ENCODE results near the gene RBP2.

RBP2 gene

GRCh38 chr3:139518306-139518705 lies 42.0 kb upstream of the RBP2 start:
- no peak overlapping the region for H3K27ac ChIP-seq (ENCODE audit: insufficient read depth, low read depth, low read length, poor library complexity, severe bottlenecking)
- WGBS, 2 experiments: 86 to 88% methylated on average over 5 to 6 of the region's 6 CpGs

GRCh38 chr3:139517321-139518065 lies 41.2 kb upstream of the RBP2 start:
- 94 to 99% methylated on average over 5 of the region's 5 CpGs for WGBS, 2 experiments
- H3K27ac ChIP-seq (ENCODE audit: insufficient read depth, low read depth, low read length, poor library complexity, severe bottlenecking): no peak overlapping the region
- H3K4me3 ChIP-seq (ENCODE audit: insufficient read depth, low read depth, low read length): no peak overlapping the region
- no peaks in the 10 kb centered on the region for H3K27me3 ChIP-seq (ENCODE audit: control insufficient read depth, insufficient read depth, low read length, poor library complexity, severe bottlenecking)
- no peaks in the 10 kb centered on the region for H3K4me1 ChIP-seq (ENCODE audit: control insufficient read depth, insufficient read depth, low read length)
- H3K9me3 ChIP-seq (ENCODE audit: control insufficient read depth, low read length): no peaks in the 10 kb centered on the region
- H3K36me3 ChIP-seq (ENCODE audit: control insufficient read depth, insufficient read depth, low read length): no peaks in the 10 kb centered on the region

More at GRCh38 chr3:139518306-139518705, 42.0 kb upstream of the RBP2 start:
- Histone ChIP-seq H3K9me3 (ENCODE audit: control insufficient read depth, low read length) (no peaks in the 10 kb centered on the region), H3K27me3 (ENCODE audit: control insufficient read depth, insufficient read depth, low read length, poor library complexity, severe bottlenecking) (no peaks in the 10 kb centered on the region), H3K36me3 (ENCODE audit: control insufficient read depth, insufficient read depth, low read length) (no peaks in the 10 kb centered on the region), H3K4me3 (ENCODE audit: insufficient read depth, low read depth, low read length) (no peak overlapping the region), H3K4me1 (ENCODE audit: control insufficient read depth, insufficient read depth, low read length) (no peaks in the 10 kb centered on the region)

GRCh38 chr3:139514741-139515140 lies 38.4 kb upstream of the RBP2 start:
- WGBS, 2 experiments: 96 to 98% methylated on average over 4 of the region's 4 CpGs
- no peak overlapping the region for H3K27ac ChIP-seq (ENCODE audit: insufficient read depth, low read depth, low read length, poor library complexity, severe bottlenecking)
- H3K4me1 ChIP-seq (ENCODE audit: control insufficient read depth, insufficient read depth, low read length): no peaks in the 10 kb centered on the region
- no peaks in the 10 kb centered on the region for H3K27me3 ChIP-seq (ENCODE audit: control insufficient read depth, insufficient read depth, low read length, poor library complexity, severe bottlenecking)
- H3K36me3 ChIP-seq (ENCODE audit: control insufficient read depth, insufficient read depth, low read length): no peaks in the 10 kb centered on the region
- no peaks in the 10 kb centered on the region for H3K9me3 ChIP-seq (ENCODE audit: control insufficient read depth, low read length)
- no peak overlapping the region for H3K4me3 ChIP-seq (ENCODE audit: insufficient read depth, low read depth, low read length)

GRCh38 chr3:139509631-139510030 lies 33.3 kb upstream of the RBP2 start:
- no peak overlapping the region for H3K27ac ChIP-seq (ENCODE audit: insufficient read depth, low read depth, low read length, poor library complexity, severe bottlenecking)
- no peaks in the 10 kb centered on the region for H3K4me1 ChIP-seq (ENCODE audit: control insufficient read depth, insufficient read depth, low read length)
- no peaks in the 10 kb centered on the region for H3K9me3 ChIP-seq (ENCODE audit: control insufficient read depth, low read length)
- no peaks in the 10 kb centered on the region for H3K36me3 ChIP-seq (ENCODE audit: control insufficient read depth, insufficient read depth, low read length)
- no peak overlapping the region for H3K4me3 ChIP-seq (ENCODE audit: insufficient read depth, low read depth, low read length)
- H3K27me3 ChIP-seq (ENCODE audit: control insufficient read depth, insufficient read depth, low read length, poor library complexity, severe bottlenecking): no peaks in the 10 kb centered on the region
- WGBS, 2 experiments: 50 to 67% methylated on average over 1 of the region's 1 CpG

GRCh38 chr3:139506766-139507165 lies 30.4 kb upstream of the RBP2 start:
- Histone ChIP-seq H3K4me3 (ENCODE audit: insufficient read depth, low read depth, low read length) (no peak overlapping the region), H3K27me3 (ENCODE audit: control insufficient read depth, insufficient read depth, low read length, poor library complexity, severe bottlenecking) (no peaks in the 10 kb centered on the region), H3K4me1 (ENCODE audit: control insufficient read depth, insufficient read depth, low read length) (no peaks in the 10 kb centered on the region), H3K27ac (ENCODE audit: insufficient read depth, low read depth, low read length, poor library complexity, severe bottlenecking) (no peak overlapping the region), H3K36me3 (ENCODE audit: control insufficient read depth, insufficient read depth, low read length) (no peaks in the 10 kb centered on the region), H3K9me3 (ENCODE audit: control insufficient read depth, low read length) (no peaks in the 10 kb centered on the region)
- WGBS, 2 experiments: 55 to 69% methylated on average over 2 of the region's 2 CpGs

GRCh38 chr3:139505829-139506386 lies 29.6 kb upstream of the RBP2 start:
- no peak overlapping the region for H3K27ac ChIP-seq (ENCODE audit: insufficient read depth, low read depth, low read length, poor library complexity, severe bottlenecking)
- WGBS, 2 experiments: 95 to 96% methylated on average over 2 of the region's 2 CpGs
- H3K4me3 ChIP-seq (ENCODE audit: insufficient read depth, low read depth, low read length): no peak overlapping the region

GRCh38 chr3:139499536-139499935 lies 23.2 kb upstream of the RBP2 start:
- no peak overlapping the region for H3K4me3 ChIP-seq (ENCODE audit: insufficient read depth, low read depth, low read length)
- 75 to 84% methylated on average over 2 of the region's 2 CpGs for WGBS, 2 experiments
- no peaks in the 10 kb centered on the region for H3K9me3 ChIP-seq (ENCODE audit: control insufficient read depth, low read length)

More at GRCh38 chr3:139505829-139506386, 29.6 kb upstream of the RBP2 start:
- H3K9me3 ChIP-seq (ENCODE audit: control insufficient read depth, low read length): no peaks in the 10 kb centered on the region
- no peaks in the 10 kb centered on the region for H3K4me1 ChIP-seq (ENCODE audit: control insufficient read depth, insufficient read depth, low read length)
- H3K27me3 ChIP-seq (ENCODE audit: control insufficient read depth, insufficient read depth, low read length, poor library complexity, severe bottlenecking): no peaks in the 10 kb centered on the region
- no peaks in the 10 kb centered on the region for H3K36me3 ChIP-seq (ENCODE audit: control insufficient read depth, insufficient read depth, low read length)

GRCh38 chr3:139493826-139494385 lies 17.6 kb upstream of the RBP2 start:
- H3K9me3 ChIP-seq (ENCODE audit: control insufficient read depth, low read length): peaks cover 2% of the 10 kb centered on the region
- H3K36me3 ChIP-seq (ENCODE audit: control insufficient read depth, insufficient read depth, low read length): no peaks in the 10 kb centered on the region
- no peaks in the 10 kb centered on the region for H3K27me3 ChIP-seq (ENCODE audit: control insufficient read depth, insufficient read depth, low read length, poor library complexity, severe bottlenecking)
- H3K4me1 ChIP-seq (ENCODE audit: control insufficient read depth, insufficient read depth, low read length): no peaks in the 10 kb centered on the region
- 85 to 86% methylated on average over 6 of the region's 6 CpGs for WGBS, 2 experiments
- no peak overlapping the region for H3K4me3 ChIP-seq (ENCODE audit: insufficient read depth, low read depth, low read length)
- no peak overlapping the region for H3K27ac ChIP-seq (ENCODE audit: insufficient read depth, low read depth, low read length, poor library complexity, severe bottlenecking)

More at GRCh38 chr3:139499536-139499935, 23.2 kb upstream of the RBP2 start:
- no peaks in the 10 kb centered on the region for H3K4me1 ChIP-seq (ENCODE audit: control insufficient read depth, insufficient read depth, low read length)
- H3K27ac ChIP-seq (ENCODE audit: insufficient read depth, low read depth, low read length, poor library complexity, severe bottlenecking): no peak overlapping the region
- H3K36me3 ChIP-seq (ENCODE audit: control insufficient read depth, insufficient read depth, low read length): no peaks in the 10 kb centered on the region
- H3K27me3 ChIP-seq (ENCODE audit: control insufficient read depth, insufficient read depth, low read length, poor library complexity, severe bottlenecking): no peaks in the 10 kb centered on the region

GRCh38 chr3:139491966-139492365 lies 15.7 kb upstream of the RBP2 start:
- 43 to 55% methylated on average over 1 of the region's 1 CpG for WGBS, 2 experiments
- H3K27me3 ChIP-seq (ENCODE audit: control insufficient read depth, insufficient read depth, low read length, poor library complexity, severe bottlenecking): no peaks in the 10 kb centered on the region
- no peaks in the 10 kb centered on the region for H3K36me3 ChIP-seq (ENCODE audit: control insufficient read depth, insufficient read depth, low read length)
- H3K27ac ChIP-seq (ENCODE audit: insufficient read depth, low read depth, low read length, poor library complexity, severe bottlenecking): no peak overlapping the region
- no peak overlapping the region for H3K4me3 ChIP-seq (ENCODE audit: insufficient read depth, low read depth, low read length)
- no peaks in the 10 kb centered on the region for H3K4me1 ChIP-seq (ENCODE audit: control insufficient read depth, insufficient read depth, low read length)
- H3K9me3 ChIP-seq (ENCODE audit: control insufficient read depth, low read length): peaks cover 2% of the 10 kb centered on the region

- 88 to 95% methylated on average over 1 of the region's 1 CpG for WGBS, 2 experiments
- Histone ChIP-seq H3K9me3 (ENCODE audit: control insufficient read depth, low read length) (peaks cover 2% of the 10 kb centered on the region), H3K27me3 (ENCODE audit: control insufficient read depth, insufficient read depth, low read length, poor library complexity, severe bottlenecking) (no peaks in the 10 kb centered on the region), H3K4me3 (ENCODE audit: insufficient read depth, low read depth, low read length) (no peak overlapping the region), H3K27ac (ENCODE audit: insufficient read depth, low read depth, low read length, poor library complexity, severe bottlenecking) (no peak overlapping the region), H3K36me3 (ENCODE audit: control insufficient read depth, insufficient read depth, low read length) (no peaks in the 10 kb centered on the region), H3K4me1 (ENCODE audit: control insufficient read depth, insufficient read depth, low read length) (no peaks in the 10 kb centered on the region)
Measured at GRCh38 chr3:139491027-139491700, 14.8 kb upstream of the RBP2 start.
